HG02970 (cell line): ENCODE measurements around the gene GNA12.

Experiments used
- ATAC-seq: cut with Tn5 transposase; IDR thresholded peaks from one replicate; pipeline ENCODE4 v1.9.1; 2021; ENCODE audit warnings: mild to moderate bottlenecking, moderate library complexity, moderate number of reproducible peaks; ENCODE audit not compliant: unreplicated experiment, low FRiP score

The GNA12 gene, protein sequence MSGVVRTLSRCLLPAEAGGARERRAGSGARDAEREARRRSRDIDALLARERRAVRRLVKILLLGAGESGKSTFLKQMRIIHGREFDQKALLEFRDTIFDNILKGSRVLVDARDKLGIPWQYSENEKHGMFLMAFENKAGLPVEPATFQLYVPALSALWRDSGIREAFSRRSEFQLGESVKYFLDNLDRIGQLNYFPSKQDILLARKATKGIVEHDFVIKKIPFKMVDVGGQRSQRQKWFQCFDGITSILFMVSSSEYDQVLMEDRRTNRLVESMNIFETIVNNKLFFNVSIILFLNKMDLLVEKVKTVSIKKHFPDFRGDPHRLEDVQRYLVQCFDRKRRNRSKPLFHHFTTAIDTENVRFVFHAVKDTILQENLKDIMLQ

DNA sequence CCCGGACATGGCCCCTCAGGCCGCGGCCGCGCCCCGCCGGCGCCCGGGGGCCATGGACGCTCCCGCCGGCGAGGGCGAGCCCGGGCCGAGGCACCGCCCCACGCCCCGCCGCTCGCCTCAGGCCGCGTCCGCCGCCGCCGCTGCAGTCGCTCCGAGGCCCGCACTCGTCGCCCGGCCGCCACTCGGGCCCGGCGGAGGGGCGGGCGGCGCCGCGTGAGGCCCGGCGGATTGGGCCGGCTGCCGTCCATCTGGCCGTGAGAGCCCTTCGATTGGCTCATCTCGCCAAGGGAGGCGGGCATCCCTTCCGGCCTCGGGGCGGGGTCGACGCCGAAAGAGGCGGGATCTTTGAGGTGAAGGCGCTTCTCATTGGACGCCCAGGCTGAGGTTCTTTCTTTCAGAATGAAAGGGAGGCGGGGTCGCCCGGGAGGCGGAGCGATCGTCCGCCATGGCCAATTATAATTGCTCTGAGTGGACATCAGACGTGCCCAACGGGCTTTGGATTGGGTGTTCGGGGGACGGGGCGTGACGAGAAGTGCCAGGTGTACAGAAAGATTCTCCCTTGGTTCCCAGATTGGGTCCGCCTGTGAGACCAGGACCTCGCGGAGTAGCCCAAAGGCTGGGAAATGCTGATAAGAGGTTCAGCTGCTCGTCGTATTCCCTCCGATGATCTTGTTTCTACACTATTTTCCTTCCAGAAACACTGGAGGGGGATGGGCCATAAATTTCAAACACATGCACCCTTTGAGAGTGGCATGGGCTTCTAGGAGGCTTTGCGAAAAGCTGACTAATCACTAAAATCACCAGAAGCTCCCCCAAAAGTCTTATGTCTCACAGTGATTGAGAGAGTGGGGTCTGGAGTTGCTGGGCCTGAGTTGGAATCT lies at the start of gene GNA12:
Gene GNA12 (minus strand): TSS at position 156 of the 881 bp plus-strand sequence. CDS start 147 bp downstream, at position 9.
- peak; percentile 95 for ATAC-seq

DNA sequence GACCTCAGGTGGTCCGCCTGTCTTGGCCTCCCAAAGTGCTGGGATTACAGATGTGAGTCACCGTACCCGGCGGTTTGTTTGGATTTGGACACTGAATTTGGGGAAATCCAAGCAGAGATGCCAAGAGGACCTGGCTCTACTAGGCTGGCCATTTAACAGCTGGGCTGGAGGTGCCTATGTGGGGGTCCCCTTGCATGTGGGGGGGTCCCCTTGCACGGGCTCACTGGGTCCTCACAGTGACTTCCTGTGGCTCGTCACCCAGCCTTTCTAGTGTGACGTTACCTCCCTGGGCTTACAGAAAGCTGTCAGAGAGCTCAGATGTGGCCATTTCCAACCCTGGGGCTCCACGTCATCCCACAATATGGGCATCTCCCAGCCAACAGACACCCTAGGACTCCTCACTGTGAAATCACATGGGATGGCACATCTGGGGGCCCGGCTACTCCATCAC lies 49.3 kb upstream of the GNA12 start:
- no peak for ATAC-seq

DNA sequence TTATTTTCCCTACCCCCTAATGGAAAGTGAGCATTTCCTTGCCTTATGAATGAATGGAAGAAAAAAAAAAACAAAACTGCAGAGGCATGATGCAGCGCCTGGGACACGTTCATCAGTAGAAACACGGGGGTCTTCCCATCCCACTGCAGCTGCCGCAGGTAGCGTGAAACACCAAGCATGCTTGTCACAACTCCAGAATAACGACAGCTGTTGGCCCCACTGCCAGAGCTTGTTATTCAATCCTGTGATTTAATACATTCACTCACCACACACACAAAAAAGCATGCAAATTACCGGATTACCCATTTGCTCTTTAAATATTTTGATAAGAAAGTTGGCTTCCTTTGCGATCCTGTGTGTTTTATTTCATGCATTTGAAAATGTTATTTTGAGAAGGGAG lies 48.4 kb upstream of the GNA12 start:
- no peak for ATAC-seq

DNA sequence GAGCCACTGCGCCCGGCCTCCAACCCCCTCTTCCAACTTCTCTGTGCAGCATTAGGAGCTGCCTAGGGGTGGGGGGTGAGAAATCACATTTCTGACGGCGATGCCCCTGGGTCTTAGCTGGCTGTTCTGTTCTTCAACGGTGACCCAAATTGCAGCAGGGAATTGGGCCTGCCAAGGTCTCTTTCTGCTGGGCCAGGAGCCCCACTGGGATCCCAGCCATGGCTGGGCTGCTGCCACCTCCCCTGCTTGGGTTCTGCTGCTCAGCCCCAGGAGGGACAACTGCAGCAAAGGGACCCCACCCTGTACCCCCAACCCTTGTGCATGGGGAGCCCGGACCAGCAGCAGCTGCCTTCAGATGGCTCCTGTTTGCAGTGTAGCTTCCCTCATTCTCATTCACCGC lies 43.7 kb upstream of the GNA12 start:
- no peak for ATAC-seq

DNA sequence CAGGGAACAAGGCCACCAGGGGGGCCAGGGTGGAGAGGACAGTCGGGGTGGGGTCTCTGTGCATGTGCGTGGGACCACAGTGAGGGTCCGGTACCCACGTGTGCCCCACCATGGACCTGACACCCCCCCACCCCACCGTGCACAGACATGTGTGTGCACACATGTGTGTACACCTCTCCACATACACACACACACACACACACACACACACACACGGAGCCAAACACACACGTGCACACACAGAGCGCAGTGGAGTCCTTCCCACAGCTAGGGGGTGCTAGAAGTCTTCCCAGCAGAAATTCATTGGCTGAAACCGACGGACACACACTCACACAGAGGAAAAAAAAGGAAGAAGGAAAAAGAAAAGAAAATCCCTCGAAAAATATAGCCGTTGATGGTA lies 42.8 kb upstream of the GNA12 start:
- ATAC-seq = no peak

DNA sequence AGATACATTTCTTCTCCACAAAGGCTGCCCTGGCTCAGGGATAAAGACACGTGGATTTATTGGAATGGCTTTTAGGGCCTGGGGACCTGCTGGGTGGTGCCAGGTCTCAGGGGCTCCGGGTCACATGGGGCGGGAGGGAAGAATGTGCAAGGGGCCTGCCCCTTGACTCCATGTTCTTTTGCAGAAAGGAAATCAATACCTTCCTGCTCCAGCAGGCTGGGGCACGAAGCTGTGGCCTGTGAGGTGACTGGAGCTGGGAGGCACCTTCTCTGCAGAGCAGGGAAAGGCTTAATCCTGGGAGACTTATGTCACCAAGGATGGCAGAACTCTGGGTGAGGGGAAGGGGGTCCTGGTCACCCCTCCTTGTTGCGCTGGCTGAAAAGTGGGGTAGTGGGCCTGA lies 42.3 kb upstream of the GNA12 start:
- no peak for ATAC-seq

DNA sequence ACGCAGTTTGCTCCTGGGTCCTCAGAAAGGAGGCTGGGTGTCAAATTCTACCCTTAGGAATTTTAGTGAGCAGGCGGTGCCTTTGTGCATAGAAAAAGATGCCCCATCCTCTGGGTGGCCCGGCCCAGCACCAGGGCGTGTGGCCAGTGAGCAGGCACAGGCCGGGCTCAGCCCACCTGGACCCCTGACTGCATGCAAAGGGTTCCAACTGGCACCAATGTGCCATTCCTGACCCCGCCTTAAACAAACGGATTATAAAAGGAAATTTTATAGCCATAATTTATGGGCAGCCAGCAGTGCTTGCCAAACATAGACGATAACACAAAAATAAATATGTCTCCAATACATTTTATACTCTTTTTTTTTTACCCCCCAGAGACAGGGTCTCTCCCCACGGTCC lies 40.1 kb upstream of the GNA12 start:
- ATAC-seq = no peak

DNA sequence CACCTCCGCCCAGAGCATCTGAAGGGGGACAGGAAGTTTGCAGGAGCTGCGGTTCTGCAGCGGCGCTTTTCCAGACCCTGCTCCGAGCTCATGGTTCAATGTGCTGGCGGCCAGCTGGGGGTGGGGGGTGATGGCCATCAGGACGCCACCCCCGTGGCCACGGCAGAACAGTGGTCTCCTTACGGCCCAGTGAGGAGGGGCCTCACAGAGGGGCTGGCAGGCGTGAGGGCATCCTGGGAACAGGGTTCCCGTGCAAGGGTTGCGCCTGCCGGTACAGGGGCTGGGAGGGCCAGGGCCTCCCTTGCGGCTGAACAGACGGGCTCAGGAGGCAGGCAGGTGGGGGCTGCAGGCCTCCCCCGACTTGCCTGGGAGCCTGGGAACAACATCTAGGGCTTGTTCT lies 39.0 kb upstream of the GNA12 start:
- ATAC-seq = no peak

DNA sequence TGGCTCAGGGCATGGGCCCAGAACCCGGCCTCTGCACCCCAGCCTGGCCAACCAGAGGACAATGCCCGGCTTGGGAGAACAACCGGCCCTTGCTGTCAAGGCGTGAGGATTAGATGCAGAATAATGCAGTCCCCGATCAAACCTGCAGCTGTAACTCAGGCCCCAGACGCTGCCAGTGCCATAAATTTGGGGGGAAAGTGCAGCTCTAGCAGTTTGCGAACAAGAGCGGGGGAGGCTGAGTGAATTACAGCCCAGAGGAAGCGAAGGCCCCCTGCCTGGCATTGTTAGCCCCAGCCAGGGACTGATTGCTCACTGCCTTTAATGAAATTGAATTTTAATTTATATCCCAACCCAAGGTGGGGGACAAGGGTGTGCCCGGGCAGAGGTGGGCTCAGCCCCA lies 38.0 kb upstream of the GNA12 start:
- ATAC-seq = no peak

DNA sequence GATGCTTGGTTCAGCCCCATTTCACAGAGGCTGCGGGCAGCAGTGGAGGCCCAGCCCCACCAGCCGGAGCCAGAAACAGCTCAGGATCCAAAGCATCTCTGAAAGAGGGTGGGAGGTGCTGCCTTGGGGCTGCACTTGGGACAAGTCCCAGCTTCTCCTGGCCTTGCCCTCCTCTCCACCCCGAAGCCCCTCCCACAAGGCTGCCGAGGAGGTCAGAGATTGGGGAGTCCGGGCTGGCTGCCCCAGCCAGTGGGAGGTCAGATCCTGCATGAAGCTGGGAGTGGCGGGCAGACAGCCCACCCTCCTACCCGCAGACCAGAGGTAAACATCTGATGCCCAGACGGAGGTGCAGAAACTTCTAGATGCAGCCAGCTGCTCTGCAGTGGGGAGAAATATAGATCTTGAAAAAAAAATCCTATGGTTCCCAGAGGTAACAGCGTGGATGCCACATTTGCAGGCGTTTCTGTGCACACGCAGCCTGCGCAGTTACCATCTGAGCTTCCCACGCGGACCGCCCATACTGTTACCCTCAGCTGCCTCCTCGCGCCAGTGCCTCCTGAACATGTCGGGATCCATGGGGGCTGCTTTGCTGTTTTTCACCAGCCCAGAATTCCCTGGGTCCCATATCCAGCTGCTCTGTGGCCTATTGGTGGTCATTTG lies 36.9 kb upstream of the GNA12 start:
- no peak for ATAC-seq

DNA sequence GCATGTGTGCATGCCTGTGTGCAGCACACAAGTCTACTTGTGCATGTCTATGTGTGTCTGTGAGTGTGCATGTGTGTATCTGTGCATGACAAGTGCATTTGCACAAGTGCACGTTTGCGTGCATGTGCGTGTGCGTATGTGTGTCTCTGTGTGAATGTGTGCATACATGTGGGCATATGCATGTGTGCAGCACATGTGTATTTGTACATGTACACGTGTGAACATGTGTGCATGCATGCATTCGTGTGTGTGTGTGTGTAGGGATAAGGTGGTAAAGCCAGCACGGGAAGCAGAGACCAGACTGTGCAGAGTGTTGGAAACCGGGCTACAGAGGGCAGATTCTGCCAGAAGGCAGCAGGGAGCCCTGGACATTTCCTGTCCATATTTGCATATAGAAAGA lies 35.9 kb upstream of the GNA12 start:
- ATAC-seq = no peak

DNA sequence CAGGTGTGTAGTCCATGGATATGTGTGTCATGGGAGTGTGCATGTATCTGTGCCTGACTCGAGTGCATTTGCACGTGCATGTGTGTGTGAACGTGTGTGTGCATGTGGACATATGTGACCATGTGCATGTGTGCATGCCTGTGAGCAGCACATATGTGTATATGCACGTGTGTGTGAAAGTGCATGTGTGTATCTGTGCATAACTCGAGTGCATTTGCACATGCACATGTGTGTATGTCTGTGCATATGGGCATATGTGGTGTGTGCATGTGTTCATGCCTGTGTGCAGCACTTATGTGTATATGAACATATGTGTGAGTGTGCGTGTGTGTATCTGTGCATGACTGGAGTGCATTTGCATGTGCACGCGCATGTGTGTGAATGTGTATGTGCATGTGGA lies 35.2 kb upstream of the GNA12 start:
- no peak for ATAC-seq

DNA sequence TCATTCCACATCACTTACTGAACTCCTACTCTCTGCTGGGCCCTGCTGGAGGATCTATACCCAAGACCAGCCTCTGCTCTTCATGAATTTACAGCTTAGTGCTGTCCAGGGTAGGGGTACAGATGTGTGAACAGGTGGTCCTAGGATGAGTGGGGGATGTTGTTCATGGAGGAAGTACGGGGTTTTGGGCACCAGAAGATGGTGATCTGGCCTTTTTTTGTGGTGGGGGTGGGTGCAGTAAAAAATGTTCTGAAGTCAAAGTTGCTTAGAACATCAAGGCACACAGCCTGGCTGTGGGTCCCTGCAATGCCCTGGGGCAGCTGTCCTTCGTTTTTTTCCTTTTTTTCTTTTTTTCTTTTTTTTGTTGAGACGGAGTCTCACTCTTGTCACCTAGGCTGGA lies 34.2 kb upstream of the GNA12 start:
- no peak for ATAC-seq

DNA sequence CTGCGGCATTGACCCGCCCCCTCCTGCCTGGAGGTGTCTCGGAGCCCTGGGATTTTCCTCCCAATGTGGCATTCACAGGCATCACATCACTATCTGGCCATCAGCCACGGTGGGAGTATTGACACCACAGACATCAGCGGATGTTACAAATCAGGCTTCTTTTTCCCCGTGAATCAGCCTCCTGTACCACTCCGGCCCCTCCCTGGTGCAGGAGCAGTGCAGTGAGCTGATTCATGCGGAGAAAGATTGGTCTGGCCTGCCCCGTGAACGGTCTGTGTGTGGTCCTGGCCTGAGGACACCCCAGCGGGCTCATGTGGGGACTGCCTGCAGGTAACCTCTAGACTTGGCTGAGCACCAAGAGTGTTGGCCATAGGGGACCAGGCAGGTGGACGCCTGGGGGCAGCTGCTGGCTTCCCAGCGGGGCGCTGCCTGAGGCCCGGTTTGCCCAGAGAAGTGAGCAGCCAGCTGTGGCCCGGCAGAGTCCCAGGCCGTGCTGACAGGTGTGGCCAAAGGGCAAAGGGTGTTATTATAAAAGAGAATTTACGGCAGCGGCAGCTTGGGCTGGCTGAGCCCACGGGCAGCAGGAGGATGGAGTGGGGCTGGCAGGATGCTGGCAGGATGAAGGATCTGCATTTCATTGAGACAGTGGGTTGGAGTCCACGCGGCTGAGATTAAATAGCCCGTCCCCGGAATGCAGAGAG lies 32.1 kb upstream of the GNA12 start:
- ATAC-seq = no peak

DNA sequence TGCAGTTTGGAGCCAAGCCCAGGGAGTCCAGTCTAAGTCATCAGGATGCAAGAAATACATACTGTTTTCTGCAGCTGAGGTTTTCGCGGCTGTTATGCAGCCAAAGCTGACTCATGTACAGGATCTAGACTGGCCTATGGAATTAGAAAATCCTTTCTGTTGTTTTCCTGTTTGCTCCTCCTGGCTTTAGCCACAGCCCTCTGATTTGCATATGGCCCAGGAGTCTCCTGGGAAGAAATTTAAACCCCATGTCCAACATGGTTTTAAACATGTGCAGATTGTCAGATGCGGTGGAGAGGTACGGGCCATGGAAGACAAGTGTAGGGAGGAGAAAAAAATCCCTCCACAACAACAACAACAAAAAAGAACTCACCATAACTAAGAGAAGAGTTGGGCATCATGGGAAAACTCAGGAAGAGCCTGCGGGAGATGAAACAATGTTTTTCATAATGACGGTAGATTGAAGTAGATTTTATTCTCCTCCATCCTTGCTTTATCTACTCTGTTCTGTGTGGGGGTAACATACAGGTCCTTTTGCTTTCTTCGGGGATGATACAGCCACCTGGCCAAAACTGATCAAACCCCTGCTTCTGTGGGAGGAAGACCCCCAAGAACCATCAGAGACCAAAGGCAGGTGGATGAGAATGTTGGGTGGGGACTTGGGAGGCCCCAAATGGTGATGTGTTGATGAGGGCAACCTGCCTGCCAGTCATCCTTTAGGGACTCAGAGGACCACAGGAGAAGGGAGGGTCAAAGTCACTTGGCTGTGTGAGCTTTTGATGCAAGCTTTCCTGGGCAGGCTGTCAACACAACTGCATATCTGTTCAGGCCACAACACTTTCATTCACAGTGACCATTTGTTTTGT lies 29.8 kb upstream of the GNA12 start:
- ATAC-seq = no peak

DNA sequence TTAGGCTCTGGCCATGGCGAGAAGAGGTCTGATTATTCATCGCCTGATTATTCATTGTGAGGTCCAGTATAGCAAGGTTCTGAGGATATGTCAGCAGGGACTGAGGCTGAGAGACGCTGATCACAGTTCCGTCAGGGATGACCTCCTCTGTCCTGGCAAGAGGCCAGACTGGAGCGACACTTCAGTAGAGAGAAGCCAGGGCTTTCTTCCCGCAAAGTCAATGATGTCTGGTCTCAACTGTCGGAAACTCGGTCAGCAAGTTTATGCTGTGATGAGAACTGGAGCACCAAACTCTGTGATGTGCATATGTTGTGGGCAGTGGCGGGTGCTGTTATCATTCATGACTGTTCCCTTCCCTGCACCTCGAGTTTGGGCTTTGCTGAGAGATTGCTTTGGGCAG lies 29.0 kb upstream of the GNA12 start:
- no peak for ATAC-seq

DNA sequence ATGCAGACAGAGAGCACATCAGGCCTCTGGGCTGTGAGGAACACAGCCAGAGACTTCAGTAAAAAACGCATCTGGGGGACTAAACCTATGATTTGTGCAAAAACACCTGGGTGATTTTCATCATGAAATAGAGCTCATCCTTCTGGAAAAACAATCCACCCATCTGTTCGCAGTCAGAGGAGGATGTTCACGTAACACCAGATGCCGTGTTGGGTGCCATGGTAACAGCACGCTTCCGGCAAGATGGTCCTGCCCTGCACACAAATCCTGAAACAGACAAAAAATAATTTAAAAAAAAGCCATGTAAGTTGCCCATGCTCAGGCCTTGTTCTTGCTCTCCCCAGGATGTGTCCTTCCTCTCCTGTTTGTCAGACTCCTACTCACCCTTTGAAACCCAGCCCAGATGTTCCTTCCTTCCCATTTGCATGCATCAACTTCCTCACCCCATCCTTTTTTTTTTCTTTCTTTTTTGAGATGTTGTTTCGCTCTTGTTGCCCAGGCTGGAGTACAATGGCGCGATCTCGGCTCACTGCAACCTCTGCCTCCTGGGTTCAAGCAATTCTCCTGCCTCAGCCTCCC lies 28.3 kb upstream of the GNA12 start:
- no peak for ATAC-seq

DNA sequence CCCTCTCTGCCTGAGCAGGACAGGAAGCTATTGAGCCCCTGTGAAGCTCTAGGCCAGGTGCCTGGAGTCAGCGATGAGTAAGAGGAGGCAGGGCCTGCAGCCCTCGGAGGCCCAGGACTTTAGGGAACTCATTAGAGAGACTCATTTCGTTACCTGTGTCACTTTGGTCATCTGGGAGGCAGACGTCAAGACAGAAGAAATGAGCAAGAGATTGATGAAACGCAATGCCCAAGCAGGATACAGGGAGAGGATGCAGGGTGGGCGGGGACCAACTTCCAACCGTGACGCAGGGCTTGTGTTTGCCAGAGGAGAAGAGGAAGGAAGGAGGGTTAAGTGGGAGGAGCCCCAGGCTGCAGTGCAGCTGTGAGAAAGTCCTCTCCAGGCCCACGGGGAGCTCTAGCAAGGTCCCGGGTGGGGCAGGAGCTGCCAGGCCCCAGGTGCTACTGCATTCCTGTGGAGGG lies 26.4 kb upstream of the GNA12 start:
- no peak for ATAC-seq

DNA sequence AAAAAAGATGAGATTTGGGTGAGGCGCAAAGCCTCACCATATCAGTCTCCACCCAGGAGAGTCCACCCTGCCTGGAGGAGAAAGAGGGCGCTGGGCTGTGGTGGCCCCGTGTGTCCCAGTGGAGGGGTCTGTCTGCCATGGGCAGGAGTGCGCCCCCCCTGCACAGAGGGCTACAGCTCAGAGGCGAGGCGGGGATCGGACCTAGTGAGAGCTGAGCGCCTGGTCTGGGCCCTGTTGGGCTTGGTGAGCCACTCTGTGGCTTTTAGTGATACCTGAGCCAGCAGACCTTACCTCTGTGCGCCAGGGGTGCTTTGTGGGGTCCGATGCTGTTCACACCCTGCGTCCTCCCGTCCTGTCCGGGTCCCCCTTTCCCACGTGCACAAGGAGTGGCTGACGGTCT lies 25.9 kb upstream of the GNA12 start:
- no peak for ATAC-seq
